ENCODE results near the gene LRRC8A. TPM values are rescaled to one million over a fixed set of nuclear protein-coding genes. Genes with fewer than 3 reads are reported as not detected.
"Not testable (repeated sequence)": the region's sequence is repeated elsewhere in the genome, so short reads cannot be mapped to it uniquely, and the experiment has no call there.

The LRRC8A gene
- total RNA-seq, 1 donor from 2014 or later, result 104 TPM

DNA sequence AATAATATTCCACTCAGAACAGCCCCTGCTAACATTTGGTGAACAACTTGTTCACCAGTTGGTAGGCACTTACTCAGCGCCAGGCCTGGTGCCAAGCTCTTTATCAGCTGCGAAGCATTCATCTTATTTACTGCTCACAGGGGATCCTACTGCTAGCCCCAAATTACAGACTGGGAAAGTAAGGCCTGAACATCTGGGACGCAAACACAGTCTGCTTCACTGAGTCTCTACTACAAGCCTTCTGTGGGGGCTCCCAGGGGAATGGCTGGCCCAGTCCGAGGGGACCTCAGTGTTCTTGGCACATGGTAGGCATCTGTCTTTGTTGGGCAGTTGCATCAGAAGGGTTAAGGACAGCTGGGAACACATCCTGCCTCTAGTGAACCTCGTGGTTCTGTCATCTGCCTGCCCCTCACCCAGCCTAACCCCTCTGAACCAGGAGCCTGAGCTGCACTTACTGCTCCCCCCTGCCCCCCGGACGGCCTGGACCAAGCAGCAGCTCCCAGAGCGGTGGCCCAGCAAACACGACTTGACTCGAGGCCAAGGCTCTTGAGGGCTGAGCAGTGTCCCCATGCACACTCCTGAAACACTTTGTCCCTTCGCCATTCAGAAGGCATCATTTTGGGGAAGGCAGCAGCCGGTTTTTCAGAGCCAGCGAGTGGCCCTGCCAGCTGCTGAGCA is 38.6 kb downstream of the LRRC8A start, which contains the start of gene PHYHD1:
Gene PHYHD1 (plus strand): TSS at position 602 of the 678 bp plus-strand sequence. CDS start 1,342 bp downstream, outside the sequence.
- DNase-seq (ENCODE audit: low read depth, low spot score), result no peak

GRCh38 chr9:128921881-128922763 is 40.2 kb downstream of the LRRC8A start:
- DNase-seq (ENCODE audit: low read depth, low spot score), result no peak

GRCh38 chr9:128923493-128923883 is 41.6 kb downstream of the LRRC8A start:
- no peak for DNase-seq (ENCODE audit: low read depth, low spot score)

DNA sequence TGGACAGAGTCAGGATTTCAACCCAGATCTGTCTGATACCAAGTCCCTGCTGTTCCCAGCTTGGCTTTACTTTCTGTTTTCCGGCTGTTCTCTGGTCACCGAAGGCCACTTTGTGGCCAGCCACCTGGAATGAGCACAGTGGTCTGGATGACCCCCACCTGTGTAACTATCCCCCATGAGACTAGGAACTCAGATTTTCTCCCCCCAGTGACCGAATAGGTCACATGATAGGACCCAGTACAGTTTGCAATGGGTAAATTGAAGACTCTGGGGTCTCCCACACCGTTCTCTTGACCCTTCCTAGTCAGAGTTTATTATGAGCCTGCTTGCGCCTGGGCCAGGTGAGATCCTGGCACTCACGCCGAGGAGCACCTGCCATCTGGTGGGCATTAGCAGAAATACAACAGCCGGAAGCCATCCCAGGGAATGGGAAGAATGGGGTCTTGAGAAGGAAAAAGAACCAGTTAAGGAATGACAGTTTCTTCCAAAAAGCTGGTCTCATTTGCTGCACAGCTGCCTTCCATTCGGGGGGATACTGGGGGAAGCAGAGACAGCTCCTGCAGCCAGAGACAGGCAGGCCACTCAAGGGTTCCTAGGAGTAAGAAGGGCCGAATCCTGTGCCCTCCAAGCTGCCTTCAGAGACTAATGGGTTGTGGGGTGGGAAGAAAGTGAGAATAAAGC is 45.9 kb downstream of the LRRC8A start:
- no peak for DNase-seq (ENCODE audit: low read depth, low spot score)

DNA sequence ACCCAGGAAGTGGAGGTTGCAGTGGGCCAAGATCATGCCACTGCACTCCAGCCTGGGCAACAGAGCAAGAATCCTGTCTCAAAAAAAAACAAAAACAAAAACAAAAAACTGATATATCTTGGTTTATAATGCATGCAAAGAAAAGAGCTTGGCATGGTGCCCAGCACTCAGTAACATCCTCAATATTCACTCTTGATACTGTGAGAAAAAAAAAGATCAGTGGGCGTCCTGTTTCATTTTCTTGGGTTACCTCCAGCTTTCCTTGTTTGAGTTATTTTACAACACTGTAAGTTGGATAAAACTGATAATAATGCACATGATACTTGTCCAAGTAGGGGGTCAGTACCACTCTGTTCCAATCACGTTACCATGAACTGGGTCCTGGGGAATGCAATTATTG is 46.7 kb downstream of the LRRC8A start:
- DNase-seq (ENCODE audit: low read depth, low spot score), result no peak

DNA sequence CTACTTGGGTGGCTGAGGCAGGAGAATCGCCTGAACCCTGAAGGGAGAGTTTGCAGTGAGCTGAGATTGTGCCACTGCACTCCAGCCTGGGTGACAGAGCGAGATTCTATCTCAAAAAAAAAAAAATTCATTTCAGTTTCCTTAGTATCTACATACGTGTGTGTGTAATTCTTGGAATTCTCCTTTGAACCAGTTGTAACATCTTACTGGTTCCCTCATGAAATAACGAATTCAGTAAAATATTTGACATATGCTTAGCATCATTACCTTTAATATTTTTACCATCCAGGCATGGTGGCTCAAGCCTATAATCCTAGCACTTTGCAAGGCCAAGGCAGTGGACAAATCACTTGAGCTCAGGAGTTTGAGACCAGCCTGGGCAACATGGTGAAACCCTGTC is 47.6 kb downstream of the LRRC8A start:
- DNase-seq (ENCODE audit: low read depth, low spot score), result no peak

DNA sequence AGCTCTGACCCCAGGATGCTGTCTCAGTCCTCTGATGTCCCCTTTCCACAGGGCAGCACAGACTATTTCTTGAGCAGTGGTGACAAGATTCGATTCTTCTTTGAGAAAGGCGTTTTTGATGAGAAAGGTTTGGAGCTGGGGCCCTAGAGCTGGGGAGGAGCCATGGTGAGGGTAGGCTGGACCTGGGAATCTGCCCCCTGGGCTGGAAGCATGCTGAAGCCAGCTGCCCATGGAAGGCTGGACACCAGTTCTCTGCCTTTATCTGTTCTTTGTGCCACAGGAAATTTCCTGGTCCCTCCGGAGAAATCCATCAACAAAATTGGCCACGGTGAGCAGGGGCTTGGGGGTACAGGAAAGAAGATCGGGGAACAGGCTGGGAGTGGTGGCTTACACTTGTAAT is 51.8 kb downstream of the LRRC8A start:
- no peak for DNase-seq (ENCODE audit: low read depth, low spot score)

GRCh38 chr9:128936171-128936865 is 54.4 kb downstream of the LRRC8A start:
- DNase-seq (ENCODE audit: low read depth, low spot score), result no peak

DNA sequence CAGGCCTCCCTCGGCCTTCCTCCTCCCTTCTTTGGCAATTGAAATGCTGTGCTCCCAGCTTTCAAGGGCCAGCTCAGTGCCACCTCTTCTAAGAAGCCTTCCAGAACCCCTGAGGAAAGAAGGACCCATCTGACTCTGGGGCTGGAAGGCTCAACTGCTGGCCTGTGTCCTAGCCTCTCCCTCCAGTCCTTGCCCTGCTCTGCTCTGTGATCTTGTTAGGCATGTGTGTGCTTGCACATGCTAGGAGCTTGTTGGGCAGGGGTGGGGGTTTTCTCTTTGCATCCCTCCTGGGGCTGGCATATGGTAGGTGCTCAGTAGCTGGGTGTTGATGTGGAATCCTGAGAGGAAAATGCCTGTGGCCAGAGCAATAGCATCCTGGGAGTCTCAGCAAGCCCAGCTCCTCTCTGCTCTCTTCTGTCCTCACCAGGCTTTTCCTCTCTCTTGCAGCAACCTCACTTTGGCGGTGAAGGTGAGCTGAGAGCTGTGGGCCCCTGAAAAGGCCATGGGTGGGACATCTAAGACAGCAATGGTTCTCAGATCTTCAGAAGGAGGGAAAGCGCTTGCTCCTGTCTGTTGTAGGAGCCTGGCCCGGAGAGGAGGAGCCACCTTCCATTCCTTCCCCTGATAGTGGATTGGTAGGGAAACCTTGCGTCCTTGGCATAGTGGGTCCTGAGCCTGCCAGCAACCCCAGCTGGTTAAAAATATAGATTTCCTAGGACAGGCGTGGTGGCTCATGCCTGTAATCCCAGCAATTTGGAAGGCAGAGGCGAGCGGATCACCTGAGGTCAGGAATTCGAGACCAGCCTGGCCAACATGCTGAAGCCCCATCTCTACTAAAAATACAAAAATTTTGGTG is 55.6 kb downstream of the LRRC8A start:
- DNase-seq (ENCODE audit: low read depth, low spot score), result no peak

DNA sequence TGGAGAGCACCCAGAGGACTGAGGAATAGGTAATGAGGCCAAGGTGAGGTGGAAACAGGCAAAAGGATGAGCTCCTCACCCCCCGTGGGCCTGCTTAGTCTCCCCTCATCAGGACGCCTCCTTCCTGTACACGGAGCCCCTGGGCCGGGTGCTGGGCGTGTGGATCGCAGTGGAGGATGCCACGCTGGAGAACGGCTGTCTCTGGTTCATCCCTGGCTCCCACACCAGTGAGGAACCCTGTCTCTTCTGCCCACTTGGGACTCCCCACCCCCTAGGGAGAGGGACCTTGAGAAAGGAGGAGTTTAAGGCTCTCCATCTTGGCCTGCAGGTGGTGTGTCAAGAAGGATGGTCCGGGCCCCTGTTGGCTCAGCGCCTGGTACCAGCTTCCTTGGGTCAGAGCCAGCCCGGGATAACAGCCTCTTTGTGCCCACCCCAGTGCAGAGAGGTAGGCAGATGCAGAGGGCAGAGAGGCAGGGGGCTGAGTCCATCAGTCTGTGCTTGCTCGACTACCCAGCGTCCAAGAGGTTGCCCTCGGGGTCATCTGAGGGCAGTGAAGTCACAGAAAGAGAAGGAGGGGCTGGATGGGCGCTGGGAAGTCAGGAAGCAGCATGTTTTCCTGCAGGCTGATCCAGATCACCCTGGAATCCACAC is 58.5 kb downstream of the LRRC8A start:
- DNase-seq (ENCODE audit: low read depth, low spot score), result no peak

- no peak for DNase-seq (ENCODE audit: low read depth, low spot score)
Measured at GRCh38 chr9:128940946-128941755, 59.2 kb downstream of the LRRC8A start.

DNA sequence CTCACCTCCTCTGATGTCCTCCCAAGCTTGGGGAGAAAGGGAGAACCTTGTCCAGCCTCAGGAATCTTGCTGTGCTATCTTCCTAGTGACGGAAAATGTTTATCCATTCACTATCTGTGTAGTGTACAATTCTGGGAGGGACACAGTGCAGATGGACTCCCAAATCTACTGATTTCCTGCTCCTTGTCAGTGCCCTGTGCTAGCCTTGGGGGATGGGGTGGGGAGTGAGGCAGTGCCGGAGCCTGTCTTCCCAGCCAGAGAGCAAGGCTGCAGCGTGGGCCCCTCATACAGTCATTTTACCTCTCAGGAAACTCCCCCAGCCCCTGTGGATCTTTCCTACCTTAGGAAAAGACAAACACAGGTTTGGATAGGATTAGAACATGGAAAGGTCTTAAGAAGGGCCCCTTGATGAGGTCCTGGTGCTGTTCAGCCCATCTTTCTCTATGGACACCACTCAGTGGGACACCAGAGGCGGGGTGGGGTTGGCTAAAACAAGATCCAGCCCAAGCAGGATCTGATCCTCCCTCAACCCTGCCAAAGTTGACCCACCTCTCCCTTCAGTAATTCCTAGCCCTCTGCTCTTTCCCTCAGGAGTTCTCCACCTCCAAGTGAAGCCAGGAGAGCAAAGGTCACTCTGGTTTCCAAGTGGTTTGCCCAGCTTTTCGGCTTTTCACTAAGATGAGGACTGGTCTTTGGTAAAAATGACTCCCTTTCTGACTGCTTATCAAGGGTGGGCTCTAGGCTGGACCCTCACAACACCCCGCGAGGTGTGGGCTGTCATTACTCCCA is 62.1 kb downstream of the LRRC8A start:
- DNase-seq (ENCODE audit: low read depth, low spot score), result no peak

DNA sequence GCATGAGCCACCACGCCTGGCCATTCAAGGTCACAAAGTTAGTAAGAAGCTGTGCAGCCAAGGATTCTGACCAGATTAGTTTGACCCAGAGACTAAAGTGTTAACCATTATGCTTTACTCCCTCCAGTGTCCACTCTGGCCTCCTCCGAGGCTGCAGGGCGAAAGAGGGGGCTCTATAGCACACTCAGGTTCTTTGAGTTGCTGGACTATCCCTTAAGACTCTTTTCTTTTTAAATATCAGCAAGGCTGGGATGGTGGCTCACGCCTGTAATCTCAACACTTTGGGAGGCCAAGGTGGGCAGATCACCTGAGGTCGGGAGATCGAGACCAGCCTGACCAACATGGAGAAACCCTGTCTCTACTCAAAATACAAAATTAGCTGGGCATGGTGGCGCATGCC is 63.0 kb downstream of the LRRC8A start:
- not testable (repeated sequence) for DNase-seq (ENCODE audit: low read depth, low spot score)

DNA sequence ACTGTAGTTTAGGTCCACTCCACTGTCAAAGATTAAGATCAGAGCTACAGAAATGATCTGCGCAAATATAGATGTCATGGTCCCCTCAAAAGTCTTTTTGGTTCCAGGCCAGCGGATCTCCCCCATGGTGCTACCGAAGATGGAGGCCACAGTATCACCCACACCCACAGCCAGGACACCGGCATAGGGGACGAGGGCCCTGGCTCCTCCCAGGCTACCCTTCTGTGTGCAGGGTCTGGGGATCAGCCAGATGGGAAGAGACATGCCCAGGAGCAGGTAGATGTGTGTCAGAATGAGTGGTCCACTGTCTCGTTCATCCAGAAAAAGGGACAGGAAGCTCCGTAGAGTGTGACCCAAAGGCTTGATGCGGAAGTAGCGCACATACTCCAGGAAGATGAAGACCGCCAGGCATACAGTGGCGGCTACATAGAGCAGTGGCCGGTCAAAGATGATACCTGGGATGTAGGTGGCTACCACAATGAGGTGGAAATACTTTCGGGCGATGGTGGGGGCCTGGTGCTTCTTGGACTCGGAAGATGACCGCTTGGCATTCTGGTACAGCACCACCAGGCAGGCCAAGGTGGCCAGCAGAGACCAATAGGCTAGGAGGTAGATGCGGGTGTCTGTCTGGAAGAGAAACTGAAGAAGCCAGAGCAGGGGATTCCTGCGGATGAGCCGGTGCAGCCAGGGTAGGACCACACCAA is 64.0 kb downstream of the LRRC8A start:
- no peak for DNase-seq (ENCODE audit: low read depth, low spot score)

- DNase-seq (ENCODE audit: low read depth, low spot score), result no peak
Measured at GRCh38 chr9:128946571-128947276, 64.8 kb downstream of the LRRC8A start.

DNA sequence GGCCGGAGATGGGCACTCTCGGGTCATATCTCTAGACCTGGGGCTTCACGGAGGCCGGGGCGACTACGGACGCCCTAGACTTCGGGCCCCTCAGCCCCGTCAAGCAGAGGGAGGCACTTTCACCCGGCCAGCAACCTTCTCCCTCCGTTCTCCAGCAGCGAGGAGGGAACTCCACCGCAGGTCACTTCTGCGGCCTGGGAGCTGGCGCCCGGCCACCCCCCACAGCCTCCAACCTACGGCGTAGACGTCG is 65.3 kb downstream of the LRRC8A start:
- DNase-seq (ENCODE audit: low read depth, low spot score), result no peak

DNA sequence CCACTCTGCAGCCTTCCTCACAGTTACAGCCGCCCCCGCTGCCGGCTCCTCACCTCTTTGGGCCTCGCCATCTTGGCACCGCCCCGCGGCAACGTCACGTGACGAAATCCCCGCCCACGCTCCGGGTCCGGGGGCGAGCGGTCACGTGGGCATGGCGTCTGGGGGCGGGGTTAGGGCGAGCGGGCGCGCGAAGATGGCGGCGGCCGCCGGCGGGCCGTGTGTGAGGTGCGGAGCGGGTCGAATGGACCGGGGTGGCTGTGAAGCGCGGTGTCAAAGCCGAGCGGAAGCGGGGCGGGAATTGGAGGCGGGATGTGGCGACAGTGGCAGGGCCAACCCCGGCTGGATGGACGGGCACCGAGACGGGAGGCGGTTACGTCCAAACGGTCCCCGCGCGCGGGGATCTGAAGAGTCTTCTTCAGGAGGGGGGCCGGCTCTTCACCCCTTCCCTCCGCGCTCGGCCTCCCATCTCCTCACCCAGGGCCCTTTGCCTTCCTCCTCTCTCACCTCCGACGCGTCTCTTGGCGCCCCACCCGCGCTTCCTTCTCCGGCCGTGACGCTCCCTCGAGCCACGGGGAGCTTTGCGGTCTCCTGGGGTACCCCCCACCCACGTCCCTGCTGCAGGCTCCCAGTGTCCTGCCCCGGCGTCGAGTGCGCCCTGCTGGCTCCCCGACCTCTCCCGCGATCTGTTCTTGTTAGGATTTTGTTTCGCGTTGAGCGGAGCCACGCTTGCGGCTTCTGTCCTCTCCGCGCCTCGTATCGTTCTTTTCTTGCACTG is 65.8 kb downstream of the LRRC8A start, which contains the start of the genes DOLK and NUP188:
Gene DOLK (minus strand): TSS at position 77 of the 775 bp plus-strand sequence. CDS start 300 bp downstream, outside the sequence.
Gene NUP188 (plus strand): TSS at position 173 of the 775 bp plus-strand sequence. CDS start 21 bp downstream, at position 194.
- DNase-seq (ENCODE audit: low read depth, low spot score), result peak; percentile 51
